ENCODE data around the gene GAS1.

GRCh38 chr9:86962692-86963091 is 15.4 kb upstream of the GAS1 start:
- TF ChIP-seq CTCF (IDR thresholded peaks at IDR 0.05) (no peak), POLR2A (IDR thresholded peaks at IDR 0.05) (no peak), EP300 (IDR thresholded peaks at IDR 0.05) (no peak), POLR2AphosphoS5 (IDR thresholded peaks at IDR 0.05) (no peak)
